ENCODE measurements around the gene DAP.

DNA sequence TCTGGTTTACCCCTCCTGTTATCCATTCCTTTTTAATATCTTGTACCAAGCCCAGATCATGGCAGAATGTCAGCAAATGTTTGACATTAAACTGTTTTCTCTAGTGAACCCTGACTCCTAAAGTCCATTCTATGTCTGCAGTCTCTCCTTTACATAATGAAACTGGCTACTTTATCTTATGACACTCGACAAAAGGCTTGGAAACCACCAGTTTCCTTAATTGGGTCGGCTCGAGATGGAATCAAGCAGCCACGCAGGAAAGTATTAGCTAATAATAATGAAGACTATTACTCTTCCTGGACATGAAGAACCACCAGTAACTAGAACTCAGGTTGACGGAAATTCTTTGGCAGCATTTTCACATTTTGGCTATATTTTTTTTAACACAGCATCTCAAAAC is 17.5 kb downstream of the DAP start:
- TF ChIP-seq, protein P1, sequence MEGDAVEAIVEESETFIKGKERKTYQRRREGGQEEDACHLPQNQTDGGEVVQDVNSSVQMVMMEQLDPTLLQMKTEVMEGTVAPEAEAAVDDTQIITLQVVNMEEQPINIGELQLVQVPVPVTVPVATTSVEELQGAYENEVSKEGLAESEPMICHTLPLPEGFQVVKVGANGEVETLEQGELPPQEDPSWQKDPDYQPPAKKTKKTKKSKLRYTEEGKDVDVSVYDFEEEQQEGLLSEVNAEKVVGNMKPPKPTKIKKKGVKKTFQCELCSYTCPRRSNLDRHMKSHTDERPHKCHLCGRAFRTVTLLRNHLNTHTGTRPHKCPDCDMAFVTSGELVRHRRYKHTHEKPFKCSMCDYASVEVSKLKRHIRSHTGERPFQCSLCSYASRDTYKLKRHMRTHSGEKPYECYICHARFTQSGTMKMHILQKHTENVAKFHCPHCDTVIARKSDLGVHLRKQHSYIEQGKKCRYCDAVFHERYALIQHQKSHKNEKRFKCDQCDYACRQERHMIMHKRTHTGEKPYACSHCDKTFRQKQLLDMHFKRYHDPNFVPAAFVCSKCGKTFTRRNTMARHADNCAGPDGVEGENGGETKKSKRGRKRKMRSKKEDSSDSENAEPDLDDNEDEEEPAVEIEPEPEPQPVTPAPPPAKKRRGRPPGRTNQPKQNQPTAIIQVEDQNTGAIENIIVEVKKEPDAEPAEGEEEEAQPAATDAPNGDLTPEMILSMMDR (conservative IDR thresholded peaks at IDR 0.05; ENCODE audit: low read depth, low read length): no peak
- TF ChIP-seq POLR2A (IDR thresholded peaks at IDR 0.05; ENCODE audit: low read depth, low read length) (no peak), BHLHE40 (IDR thresholded peaks at IDR 0.05; ENCODE audit: low read depth, low read length) (no peak), RFX5 (IDR thresholded peaks at IDR 0.05; ENCODE audit: low read depth, low read length) (no peak), CEBPB (IDR thresholded peaks at IDR 0.05; ENCODE audit: low read depth, low read length) (no peak), MXI1 (IDR thresholded peaks at IDR 0.05; ENCODE audit: borderline replicate concordance, low read depth, low read length) (no peak), RAD21 (IDR thresholded peaks at IDR 0.05; ENCODE audit: low read length) (no peak), NFE2L2 (IDR thresholded peaks at IDR 0.05; ENCODE audit: low read depth, low read length) (no peak)
- TF ChIP-seq, protein P2, sequence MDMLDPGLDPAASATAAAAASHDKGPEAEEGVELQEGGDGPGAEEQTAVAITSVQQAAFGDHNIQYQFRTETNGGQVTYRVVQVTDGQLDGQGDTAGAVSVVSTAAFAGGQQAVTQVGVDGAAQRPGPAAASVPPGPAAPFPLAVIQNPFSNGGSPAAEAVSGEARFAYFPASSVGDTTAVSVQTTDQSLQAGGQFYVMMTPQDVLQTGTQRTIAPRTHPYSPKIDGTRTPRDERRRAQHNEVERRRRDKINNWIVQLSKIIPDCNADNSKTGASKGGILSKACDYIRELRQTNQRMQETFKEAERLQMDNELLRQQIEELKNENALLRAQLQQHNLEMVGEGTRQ (IDR thresholded peaks at IDR 0.05; ENCODE audit: low read depth, low read length): no peak
- TF ChIP-seq, protein P3, sequence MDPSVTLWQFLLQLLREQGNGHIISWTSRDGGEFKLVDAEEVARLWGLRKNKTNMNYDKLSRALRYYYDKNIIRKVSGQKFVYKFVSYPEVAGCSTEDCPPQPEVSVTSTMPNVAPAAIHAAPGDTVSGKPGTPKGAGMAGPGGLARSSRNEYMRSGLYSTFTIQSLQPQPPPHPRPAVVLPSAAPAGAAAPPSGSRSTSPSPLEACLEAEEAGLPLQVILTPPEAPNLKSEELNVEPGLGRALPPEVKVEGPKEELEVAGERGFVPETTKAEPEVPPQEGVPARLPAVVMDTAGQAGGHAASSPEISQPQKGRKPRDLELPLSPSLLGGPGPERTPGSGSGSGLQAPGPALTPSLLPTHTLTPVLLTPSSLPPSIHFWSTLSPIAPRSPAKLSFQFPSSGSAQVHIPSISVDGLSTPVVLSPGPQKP (IDR thresholded peaks at IDR 0.05; ENCODE audit: borderline replicate concordance, low read depth, low read length): no peak
